Tibial nerve (tissue), 4 donors: ENCODE data around the gene DCTN1.

Experiments used
- CTCF ChIP-seq, 5 experiments: fragments of 200-600 bp in 3 of 5; fragments of 450-650 bp in 2 of 5; sonication (generic) in 3 of 5; IDR thresholded peaks; one replicate each; pipeline ENCODE4 v1.5.1; 2016 to 2019; ENCODE audit warnings: antibody characterized with exemption in 5 of 5, mild to moderate bottlenecking in 3 of 5, moderate library complexity in 2 of 5
- EP300 ChIP-seq, 2 donors: sonication (generic); formaldehyde crosslinking; IDR thresholded peaks; one replicate each; pipeline ENCODE4 v1.6.1; 2017; ENCODE audit warnings: antibody characterized with exemption in 2 of 2, mild to moderate bottlenecking in 1 of 2
- POLR2A ChIP-seq, 2 donors: fragments of 450-650 bp; IDR thresholded peaks; one replicate each; pipeline ENCODE4 v1.6.1; 2017; ENCODE audit warnings: antibody characterized with exemption in 2 of 2, mild to moderate bottlenecking in 2 of 2, moderate library complexity in 2 of 2

- TF ChIP-seq CTCF (IDR thresholded peaks at IDR 0.05) (no peak), POLR2A (IDR thresholded peaks at IDR 0.05) (no peak), EP300 (IDR thresholded peaks at IDR 0.05) (no peak)
Observed at GRCh38 chr2:74361327-74361726, 18.8 kb downstream of the DCTN1 start.
